Gastrocnemius medialis (tissue), 4 donors: ENCODE measurements around the gene SDR9C7. TPM values are rescaled to one million over a fixed set of nuclear protein-coding genes. Genes with fewer than 3 reads are reported as not detected.

Experiments
- ATAC-seq, 2 donors: fragments of 150-250 bp; one replicate each; pipeline ENCODE4 v1.9.1; 2016
- DNase-seq, 2 donors: peaks; one replicate each; pipeline ENCODE4 v3.0.0-alpha.2; 2019
- H3K27ac ChIP-seq, 4 donors: fragments of 200-600 bp; sonication (generic); 1 replicate in 1 of 4; 2 replicates in 3 of 4; pipeline ENCODE4 v1.5.1; 2016 to 2018; ENCODE audit warnings: mild to moderate bottlenecking in 2 of 4, moderate library complexity in 1 of 4
- H3K27me3 ChIP-seq, 3 donors: fragments of 200-600 bp; sonication (generic) in 2 of 3; 1 replicate in 1 of 3; 2 replicates in 2 of 3; pipeline versions ENCODE4 v1.5.1 to v1.6.0; 2016 to 2019; ENCODE audit warnings: mild to moderate bottlenecking in 1 of 3, moderate library complexity in 1 of 3
- H3K36me3 ChIP-seq, 2 donors: fragments of 200-600 bp; sonication (generic) in 1 of 2; one replicate each; pipeline ENCODE4 v1.5.1; 2017 to 2018
- H3K4me1 ChIP-seq, 2 donors: fragments of 200-600 bp; sonication (generic) in 1 of 2; one replicate each; pipeline ENCODE4 v1.5.1; 2016 to 2017; ENCODE audit warnings: mild to moderate bottlenecking in 2 of 2
- H3K4me3 ChIP-seq, 4 donors: fragments of 200-600 bp; sonication (generic) in 3 of 4; 1 replicate in 1 of 4; 2 replicates in 3 of 4; pipeline ENCODE4 v1.5.1; 2016 to 2019; ENCODE audit warnings: mild to moderate bottlenecking in 2 of 4
- H3K9me3 ChIP-seq, 3 donors: fragments of 200-600 bp; sonication (generic) in 2 of 3; 1 replicate in 1 of 3; 2 replicates in 2 of 3; pipeline ENCODE4 v1.5.1; 2016 to 2019
- CTCF ChIP-seq, 5 experiments: fragments of 450-650 bp in 3 of 5; fragments of 200-600 bp in 2 of 5; sonication (generic) in 2 of 5; IDR thresholded peaks in 4 of 5; conservative IDR thresholded peaks in 1 of 5; 1 replicate in 4 of 5; 2 replicates in 1 of 5; pipeline ENCODE4 v1.5.1; 2016 to 2019; ENCODE audit warnings: antibody characterized with exemption in 5 of 5, mild to moderate bottlenecking in 3 of 5, moderate library complexity in 3 of 5
- POLR2A ChIP-seq, 2 donors: fragments of 450-650 bp; IDR thresholded peaks; one replicate each; pipeline ENCODE4 v1.6.1; 2017; ENCODE audit warnings: antibody characterized with exemption in 2 of 2, mild to moderate bottlenecking in 2 of 2, moderate library complexity in 2 of 2
- in situ Hi-C, 4 donors: fragments of 200-750 bp; cut with MboI; loops; one replicate each; pipeline versions ENCODE4 v1.15.0 to v1.8.0; 2017; ENCODE audit warnings: low sequenced_read_pairs in 4 of 4
- intact Hi-C: fragments of 100-400 bp; cut with DNase I; formaldehyde crosslinking; loops from one replicate; pipeline ENCODE4 v1.15.1; 2023; ENCODE audit warnings: low total_unique reads
- total RNA-seq, 4 donors: library from RNA; depleted of rRNA; stranded (reverse); fragments of >200 nt; gene quantifications; one replicate each; pipeline versions ENCODE4 v1.1.0 to v1.2.3, GENCODE V29; 2016

Gene SDR9C7
- total RNA-seq, 4 donors from 2014 or later: 0.27 TPM; not detected in 3

GRCh38 chr12:56935752-56936151, 1.5 kb upstream of the SDR9C7 start:
- in situ Hi-C loops (no loop called here), intact Hi-C loops (no loop called here)
- H3K36me3 ChIP-seq: no peaks in the 10 kb centered on the region
- no peaks in the 10 kb centered on the region for H3K9me3 ChIP-seq
- no peaks in the 10 kb centered on the region for H3K4me1 ChIP-seq
- TF ChIP-seq CTCF (IDR thresholded peaks at IDR 0.05 in 4 of 5, conservative IDR thresholded peaks at IDR 0.05 in 1 of 5): no peak
- TF ChIP-seq POLR2A (IDR thresholded peaks at IDR 0.05): no peak
- H3K4me3 ChIP-seq: no peak overlapping the region
- H3K27ac ChIP-seq: no peak overlapping the region
- ATAC-seq: no peak
- no peak for DNase-seq
- no peaks in the 10 kb centered on the region for H3K27me3 ChIP-seq

- in situ Hi-C loops: no loop called here
- TF ChIP-seq CTCF (IDR thresholded peaks at IDR 0.05 in 4 of 5, conservative IDR thresholded peaks at IDR 0.05 in 1 of 5) (no peak), POLR2A (IDR thresholded peaks at IDR 0.05) (no peak)
- intact Hi-C loops: no loop called here
Observed at GRCh38 chr12:56935157-56935556, 949 bp upstream of the SDR9C7 start.

GRCh38 chr12:56932867-56933266, 1.3 kb downstream of the SDR9C7 start:
- H3K27me3 ChIP-seq: no peaks in the 10 kb centered on the region
- in situ Hi-C loops: no loop called here
- H3K36me3 ChIP-seq: no peaks in the 10 kb centered on the region
- DNase-seq: peak; percentile 9 to 22
- no peaks in the 10 kb centered on the region for H3K4me1 ChIP-seq
- no peak overlapping the region for H3K27ac ChIP-seq
- intact Hi-C loops: no loop called here
- ATAC-seq: no peak
- H3K9me3 ChIP-seq: no peaks in the 10 kb centered on the region
- H3K4me3 ChIP-seq: no peak overlapping the region
- TF ChIP-seq CTCF (IDR thresholded peaks at IDR 0.05 in 4 of 5, conservative IDR thresholded peaks at IDR 0.05 in 1 of 5): no peak
- TF ChIP-seq POLR2A (IDR thresholded peaks at IDR 0.05): no peak

More at GRCh38 chr12:56935157-56935556, 949 bp upstream of the SDR9C7 start:
- no peak overlapping the region for H3K27ac ChIP-seq
- no peaks in the 10 kb centered on the region for H3K4me1 ChIP-seq
- ATAC-seq (no peak), DNase-seq (no peak)
- no peaks in the 10 kb centered on the region for H3K9me3 ChIP-seq
- no peak overlapping the region for H3K4me3 ChIP-seq
- H3K36me3 ChIP-seq: no peaks in the 10 kb centered on the region
- H3K27me3 ChIP-seq: no peaks in the 10 kb centered on the region

DNA sequence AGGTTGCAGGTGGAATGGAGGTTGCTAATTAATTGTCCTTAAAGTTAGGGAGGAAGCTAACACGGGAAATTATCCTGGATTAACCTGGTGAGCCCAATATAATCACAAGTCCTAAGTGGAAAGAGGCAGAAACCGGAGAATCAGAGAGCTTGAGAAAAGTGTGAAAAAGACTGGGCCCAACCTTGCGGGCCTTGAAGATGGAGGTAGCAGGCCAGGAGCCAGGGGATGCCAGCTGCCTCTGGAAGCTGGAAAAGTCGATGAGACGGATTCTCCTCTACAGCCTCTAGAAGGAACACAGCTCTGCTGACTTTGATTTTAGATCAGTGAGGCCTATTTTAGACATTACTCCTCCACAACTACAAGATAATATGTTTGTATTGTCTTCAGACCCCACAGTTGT, 2.1 kb downstream of the SDR9C7 start:
- Histone ChIP-seq H3K36me3 (no peaks in the 10 kb centered on the region), H3K9me3 (no peaks in the 10 kb centered on the region), H3K4me1 (no peaks in the 10 kb centered on the region), H3K27me3 (no peaks in the 10 kb centered on the region), H3K27ac (no peak overlapping the region), H3K4me3 (no peak overlapping the region)
- ATAC-seq (no peak), DNase-seq (no peak)
- in situ Hi-C loops (no loop called here), intact Hi-C loops (no loop called here)
- TF ChIP-seq CTCF (IDR thresholded peaks at IDR 0.05 in 4 of 5, conservative IDR thresholded peaks at IDR 0.05 in 1 of 5) (no peak), POLR2A (IDR thresholded peaks at IDR 0.05) (no peak)

DNA sequence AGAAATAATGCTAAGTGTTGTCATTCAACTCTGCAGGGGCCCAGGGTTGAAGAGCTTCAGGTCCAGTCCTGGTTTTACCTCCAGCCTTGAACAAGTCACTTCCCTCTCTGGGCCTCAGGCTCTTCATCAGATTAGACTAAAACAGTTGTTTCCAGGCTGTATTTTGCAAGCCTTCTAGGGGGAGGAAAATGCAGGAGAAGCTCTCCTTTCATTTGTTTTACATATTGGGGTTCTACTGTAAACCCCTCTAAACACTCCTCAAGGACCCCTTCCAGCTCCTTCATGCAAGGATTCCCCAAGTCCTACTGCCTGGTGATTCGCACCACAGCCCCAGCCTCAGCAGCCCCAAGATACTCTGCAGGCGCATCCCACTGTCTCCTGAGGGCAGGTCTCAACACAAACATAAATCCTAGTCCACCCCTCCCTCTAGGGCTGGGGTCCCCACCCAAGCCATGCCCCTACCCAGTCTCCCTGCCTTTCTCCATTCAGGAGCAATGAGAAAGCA, 2.7 kb downstream of the SDR9C7 start:
- DNase-seq (no peak), ATAC-seq (no peak)
- Histone ChIP-seq H3K36me3 (no peaks in the 10 kb centered on the region), H3K27ac (no peak overlapping the region), H3K9me3 (no peaks in the 10 kb centered on the region), H3K4me1 (no peaks in the 10 kb centered on the region), H3K4me3 (no peak overlapping the region), H3K27me3 (no peaks in the 10 kb centered on the region)
- intact Hi-C loops (no loop called here), in situ Hi-C loops (no loop called here)
- TF ChIP-seq CTCF (IDR thresholded peaks at IDR 0.05 in 4 of 5, conservative IDR thresholded peaks at IDR 0.05 in 1 of 5): no peak
- TF ChIP-seq POLR2A (IDR thresholded peaks at IDR 0.05): no peak
